Panc1 (cell line): Measurements from ENCODE around the gene INSYN2A. TPM values are rescaled to one million over a fixed set of nuclear protein-coding genes. Genes with fewer than 3 reads are reported as not detected.

ENCODE experiments used
- ATAC-seq: fragments of 200-7000 bp; cut with Tn5 transposase; 2 replicates; pipeline ENCODE4 v1.9.1; 2020; ENCODE audit warnings: mild to moderate bottlenecking, moderate library complexity
- BruUV-seq: library from RNA; stranded (reverse); fragments of 400-500 nt; replicated peaks from 2 replicates; lab custom pipeline; 2021; lab: Mats Ljungman, UMichigan
- CTCF ChIA-PET: fragments of 300-600 bp; sonication (Branson Sonifier 250); formaldehyde crosslinking; loops from one replicate; lab custom pipeline; 2022; ENCODE audit warnings: antibody characterized with exemption; lab: Charles Lee
- POLR2A ChIA-PET: fragments of 300-600 bp; sonication (Branson Sonifier 250); formaldehyde crosslinking; loops from one replicate; lab custom pipeline; 2022; ENCODE audit warnings: antibody characterized with exemption; lab: Charles Lee
- DNase-seq: peaks from one replicate; pipeline ENCODE4 v3.0.0-alpha.2; 2010; ENCODE audit warnings: low read depth, low spot score
- H3K27ac ChIP-seq: 2 replicates; pipeline ENCODE4 v1.5.1; 2011; ENCODE audit warnings: mild to moderate bottlenecking, low read length, inconsistent platforms
- H3K27me3 ChIP-seq: fragments of 200-500 bp; sonication (Bioruptor generic); 2 replicates; pipeline ENCODE4 v1.6.0; 2014; ENCODE audit warnings: low read length, inconsistent platforms; ENCODE audit not compliant: control insufficient read depth, insufficient read depth
- H3K36me3 ChIP-seq: fragments of 200-500 bp; sonication (Bioruptor generic); 2 replicates; pipeline ENCODE4 v1.5.1; 2014; ENCODE audit warnings: inconsistent platforms, mild to moderate bottlenecking, low read length, moderate library complexity; ENCODE audit not compliant: control insufficient read depth, insufficient read depth
- H3K4me1 ChIP-seq: 2 replicates; pipeline ENCODE4 v1.5.1; 2011; ENCODE audit warnings: inconsistent platforms, mild to moderate bottlenecking, low read length, moderate library complexity; ENCODE audit not compliant: control insufficient read depth, insufficient read depth
- H3K4me3 ChIP-seq, 2 experiments: 2 replicates each; pipeline ENCODE4 v1.5.1; 2011 to 2012; ENCODE audit warnings: low read depth in 2 of 2, low read length in 2 of 2, mild to moderate bottlenecking in 2 of 2, inconsistent platforms in 1 of 2, moderate library complexity in 1 of 2
- H3K9me3 ChIP-seq: fragments of 200-500 bp; sonication (Bioruptor generic); 2 replicates; pipeline ENCODE4 v1.5.1; 2014; ENCODE audit warnings: low read depth, mild to moderate bottlenecking, inconsistent platforms, low read length, moderate library complexity; ENCODE audit not compliant: control insufficient read depth, insufficient read depth
- POLR2AphosphoS5 ChIP-seq: IDR thresholded peaks from 2 replicates; pipeline ENCODE4 v1.6.1; 2012; ENCODE audit warnings: mild to moderate bottlenecking, low read depth, low read length, moderate library complexity
- SIN3A ChIP-seq: IDR thresholded peaks from 2 replicates; pipeline ENCODE4 v1.6.1; 2012; ENCODE audit warnings: low read depth, mild to moderate bottlenecking, low read length, moderate library complexity, borderline replicate concordance; ENCODE audit not compliant: insufficient read depth
- TCF7L2 ChIP-seq: IDR thresholded peaks from 2 replicates; pipeline ENCODE4 v1.6.1; 2011; ENCODE audit warnings: mild to moderate bottlenecking, low read depth, low read length, inconsistent platforms
- in situ Hi-C: cut with HindIII; loops from 2 replicates; pipeline ENCODE4 v1.10.0; 2016; ENCODE audit warnings: low sequenced_read_pairs, low pct_unique_long_range_greater_than_20kb
- intact Hi-C: fragments of 100-400 bp; cut with micrococcal nuclease; formaldehyde crosslinking; loops from one replicate; pipeline ENCODE4 v1.10.0; 2022; ENCODE audit not compliant: unreplicated experiment
- total RNA-seq: library from RNA; stranded (reverse); gene quantifications from one replicate; pipeline ENCODE4 v1.2.1, GENCODE V29; 2021; ENCODE audit not compliant: unreplicated experiment
- TF ChIP-seq, protein P1 (sequence below): fragments of 450-650 bp; IDR thresholded peaks from 2 replicates; pipeline ENCODE4 v1.5.1; 2017; ENCODE audit warnings: mild to moderate bottlenecking
- TF ChIP-seq, protein P2 (sequence below), 2 experiments: IDR thresholded peaks; 2 replicates each; pipeline ENCODE4 v1.6.1; 2011 to 2012; ENCODE audit warnings: low read depth in 2 of 2, control low read depth in 1 of 2, low read length in 1 of 2, mild to moderate bottlenecking in 1 of 2, moderate library complexity in 1 of 2; ENCODE audit not compliant: insufficient read depth in 1 of 2

INSYN2A gene
- total RNA-seq, 1 experiment from 2014 or later = not detected

DNA sequence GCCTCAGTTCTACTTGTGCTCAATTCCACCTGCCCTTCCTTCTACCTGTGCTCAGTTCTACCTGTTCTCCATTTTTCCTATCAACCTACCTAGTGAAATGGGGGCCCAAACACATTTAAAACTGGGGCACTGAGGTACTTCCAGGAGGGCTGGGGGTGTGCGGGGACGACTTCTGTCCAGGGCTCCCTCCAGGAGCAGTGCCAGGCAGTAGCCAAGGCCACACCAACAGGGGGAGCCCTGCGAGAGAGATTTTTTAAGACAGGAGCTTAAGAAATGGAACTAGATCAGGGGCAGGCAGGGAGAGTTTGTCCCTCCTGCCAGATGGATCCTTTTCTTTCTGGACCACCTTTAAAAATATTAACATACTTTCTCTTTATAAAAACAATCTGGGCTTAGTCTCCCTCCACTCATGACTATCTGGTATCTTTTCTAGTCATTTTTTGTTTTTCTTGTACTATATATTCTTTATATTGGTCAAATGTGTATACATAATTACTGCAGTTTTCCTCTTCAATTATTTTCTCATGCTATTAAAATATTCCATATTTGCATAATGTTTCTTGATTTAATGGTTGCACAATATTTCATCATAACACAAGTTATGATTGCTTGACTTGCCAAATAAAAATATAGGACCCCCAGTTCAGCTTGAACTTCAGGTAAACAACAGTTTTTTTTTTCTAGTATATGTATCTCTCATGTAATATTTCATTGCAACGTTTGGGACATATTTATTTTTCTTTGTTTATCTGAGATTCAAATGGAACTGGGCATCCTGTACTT is 47.3 kb upstream of the INSYN2A start:
- TF ChIP-seq, protein P1, sequence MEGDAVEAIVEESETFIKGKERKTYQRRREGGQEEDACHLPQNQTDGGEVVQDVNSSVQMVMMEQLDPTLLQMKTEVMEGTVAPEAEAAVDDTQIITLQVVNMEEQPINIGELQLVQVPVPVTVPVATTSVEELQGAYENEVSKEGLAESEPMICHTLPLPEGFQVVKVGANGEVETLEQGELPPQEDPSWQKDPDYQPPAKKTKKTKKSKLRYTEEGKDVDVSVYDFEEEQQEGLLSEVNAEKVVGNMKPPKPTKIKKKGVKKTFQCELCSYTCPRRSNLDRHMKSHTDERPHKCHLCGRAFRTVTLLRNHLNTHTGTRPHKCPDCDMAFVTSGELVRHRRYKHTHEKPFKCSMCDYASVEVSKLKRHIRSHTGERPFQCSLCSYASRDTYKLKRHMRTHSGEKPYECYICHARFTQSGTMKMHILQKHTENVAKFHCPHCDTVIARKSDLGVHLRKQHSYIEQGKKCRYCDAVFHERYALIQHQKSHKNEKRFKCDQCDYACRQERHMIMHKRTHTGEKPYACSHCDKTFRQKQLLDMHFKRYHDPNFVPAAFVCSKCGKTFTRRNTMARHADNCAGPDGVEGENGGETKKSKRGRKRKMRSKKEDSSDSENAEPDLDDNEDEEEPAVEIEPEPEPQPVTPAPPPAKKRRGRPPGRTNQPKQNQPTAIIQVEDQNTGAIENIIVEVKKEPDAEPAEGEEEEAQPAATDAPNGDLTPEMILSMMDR = peak; percentile 89
- no peak for TF ChIP-seq TCF7L2

DNA sequence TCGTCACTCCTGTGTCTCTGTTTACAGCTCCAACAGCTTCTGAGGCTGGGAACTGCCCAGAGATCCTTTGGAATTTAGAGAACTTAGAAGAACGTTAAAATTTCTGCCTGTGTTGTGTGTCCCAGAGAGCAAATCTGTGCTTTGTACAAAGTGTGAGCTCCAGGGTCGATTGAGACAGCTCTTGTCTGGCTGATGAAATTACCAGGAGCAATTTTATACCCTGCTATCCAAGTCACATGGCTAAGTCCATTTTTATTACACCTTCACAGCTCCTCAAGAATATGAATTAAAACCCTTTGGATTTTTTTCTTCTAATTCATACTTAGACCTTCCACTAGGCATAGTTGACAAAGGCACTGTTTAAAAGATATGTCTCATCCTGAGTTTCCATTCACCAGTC is 46.5 kb upstream of the INSYN2A start:
- Histone ChIP-seq H3K9me3 (no peaks in the 10 kb centered on the region), H3K4me1 (no peaks in the 10 kb centered on the region), H3K27me3 (no peaks in the 10 kb centered on the region), H3K4me3 (no peak overlapping the region), H3K36me3 (no peaks in the 10 kb centered on the region), H3K27ac (no peak overlapping the region)
- ATAC-seq = no peak
- TF ChIP-seq TCF7L2 (no peak), SIN3A (no peak), POLR2AphosphoS5 (no peak)
- TF ChIP-seq, protein P1 = no peak
- TF ChIP-seq, protein P2, sequence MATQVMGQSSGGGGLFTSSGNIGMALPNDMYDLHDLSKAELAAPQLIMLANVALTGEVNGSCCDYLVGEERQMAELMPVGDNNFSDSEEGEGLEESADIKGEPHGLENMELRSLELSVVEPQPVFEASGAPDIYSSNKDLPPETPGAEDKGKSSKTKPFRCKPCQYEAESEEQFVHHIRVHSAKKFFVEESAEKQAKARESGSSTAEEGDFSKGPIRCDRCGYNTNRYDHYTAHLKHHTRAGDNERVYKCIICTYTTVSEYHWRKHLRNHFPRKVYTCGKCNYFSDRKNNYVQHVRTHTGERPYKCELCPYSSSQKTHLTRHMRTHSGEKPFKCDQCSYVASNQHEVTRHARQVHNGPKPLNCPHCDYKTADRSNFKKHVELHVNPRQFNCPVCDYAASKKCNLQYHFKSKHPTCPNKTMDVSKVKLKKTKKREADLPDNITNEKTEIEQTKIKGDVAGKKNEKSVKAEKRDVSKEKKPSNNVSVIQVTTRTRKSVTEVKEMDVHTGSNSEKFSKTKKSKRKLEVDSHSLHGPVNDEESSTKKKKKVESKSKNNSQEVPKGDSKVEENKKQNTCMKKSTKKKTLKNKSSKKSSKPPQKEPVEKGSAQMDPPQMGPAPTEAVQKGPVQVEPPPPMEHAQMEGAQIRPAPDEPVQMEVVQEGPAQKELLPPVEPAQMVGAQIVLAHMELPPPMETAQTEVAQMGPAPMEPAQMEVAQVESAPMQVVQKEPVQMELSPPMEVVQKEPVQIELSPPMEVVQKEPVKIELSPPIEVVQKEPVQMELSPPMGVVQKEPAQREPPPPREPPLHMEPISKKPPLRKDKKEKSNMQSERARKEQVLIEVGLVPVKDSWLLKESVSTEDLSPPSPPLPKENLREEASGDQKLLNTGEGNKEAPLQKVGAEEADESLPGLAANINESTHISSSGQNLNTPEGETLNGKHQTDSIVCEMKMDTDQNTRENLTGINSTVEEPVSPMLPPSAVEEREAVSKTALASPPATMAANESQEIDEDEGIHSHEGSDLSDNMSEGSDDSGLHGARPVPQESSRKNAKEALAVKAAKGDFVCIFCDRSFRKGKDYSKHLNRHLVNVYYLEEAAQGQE (IDR thresholded peaks at IDR 0.05; ENCODE audit: insufficient read depth in 1 of 2, low read depth in 2 of 2, low read length in 1 of 2) = no peak
- ChIA-PET CTCF (interaction anchor here (1.0 kb wide), 1 partner anchor 19 kb away, joined by 3 read pairs; no protein-coding TSS in a partner anchor), POLR2A (no interaction called here)
- in situ Hi-C loops (no loop called here), intact Hi-C loops (no loop called here)
- no TSS peak for BruUV-seq
- no peak for DNase-seq

More for the DNA sequence above, 47.3 kb upstream of the INSYN2A start:
- Histone ChIP-seq H3K36me3 (no peaks in the 10 kb centered on the region), H3K4me1 (no peaks in the 10 kb centered on the region), H3K27me3 (no peaks in the 10 kb centered on the region), H3K9me3 (no peaks in the 10 kb centered on the region), H3K27ac (no peak overlapping the region), H3K4me3 (no peak overlapping the region)
- ATAC-seq = peak; percentile 87
- ChIA-PET POLR2A (no interaction called here), CTCF (interaction anchor here (1.0 kb wide), 1 partner anchor 20 kb away, joined by 3 read pairs; no protein-coding TSS in a partner anchor)
- no TSS peak for BruUV-seq
- in situ Hi-C loops (no loop called here), intact Hi-C loops (no loop called here)
- no peak for DNase-seq
